Amniotic stem cell (primary cell): Measurements from ENCODE around the gene CERS6.

Experiments used
- DNase-seq: peaks from one replicate; lab custom pipeline; 2025; lab: John Stamatoyannopoulos, UW

The CERS6 gene

DNA sequence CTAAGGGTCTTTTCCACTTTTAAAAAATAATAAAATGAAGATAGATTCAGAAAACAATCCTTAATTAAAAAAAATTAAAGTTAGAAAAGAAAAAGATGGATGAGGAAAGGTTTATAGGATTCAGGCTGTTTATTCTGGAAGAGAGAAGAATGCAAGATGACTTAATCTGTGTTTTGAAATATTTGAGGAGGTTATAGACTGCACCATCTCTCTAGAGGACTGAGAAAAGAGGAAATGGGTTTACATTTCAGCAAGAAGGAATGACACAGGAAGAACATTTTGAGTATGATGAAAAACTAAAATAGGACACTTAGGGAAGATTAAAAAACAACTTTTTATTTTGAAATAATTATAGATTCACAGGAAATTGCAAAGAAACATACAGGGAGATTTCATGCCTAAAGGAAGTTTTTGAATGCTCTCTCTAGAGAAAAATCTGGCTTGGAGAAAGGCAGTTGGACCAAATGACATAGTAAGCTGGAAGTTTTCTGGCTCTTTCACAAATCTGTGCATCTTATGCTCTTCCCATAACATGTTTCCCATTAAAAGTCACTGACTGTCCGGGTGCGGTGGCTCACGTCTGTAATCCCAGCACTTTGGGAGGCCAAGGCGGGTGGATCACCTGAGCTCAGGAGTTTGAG is 75.0 kb downstream of the CERS6 start:
- DNase-seq: no peak

DNA sequence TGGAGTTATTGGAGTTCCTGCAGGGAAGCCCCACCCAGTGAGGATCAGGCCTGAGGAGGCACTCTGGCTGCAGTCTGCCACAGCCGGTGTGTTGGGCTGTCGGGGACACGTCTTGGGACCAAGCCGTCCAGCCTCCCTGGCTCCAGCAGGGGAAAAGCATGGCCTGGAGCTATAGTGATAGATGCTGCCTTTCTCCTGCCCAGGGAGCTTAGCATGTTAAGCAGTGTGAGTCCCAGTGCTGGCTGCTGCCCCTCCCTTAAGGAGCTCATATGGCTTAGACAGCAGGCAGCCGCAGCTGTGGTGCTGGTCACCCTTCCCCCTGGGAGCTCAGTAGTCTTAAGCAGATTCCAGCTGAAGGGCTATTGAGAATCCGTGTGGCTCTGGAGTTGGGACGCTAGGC is 78.9 kb downstream of the CERS6 start:
- DNase-seq: no peak

DNA sequence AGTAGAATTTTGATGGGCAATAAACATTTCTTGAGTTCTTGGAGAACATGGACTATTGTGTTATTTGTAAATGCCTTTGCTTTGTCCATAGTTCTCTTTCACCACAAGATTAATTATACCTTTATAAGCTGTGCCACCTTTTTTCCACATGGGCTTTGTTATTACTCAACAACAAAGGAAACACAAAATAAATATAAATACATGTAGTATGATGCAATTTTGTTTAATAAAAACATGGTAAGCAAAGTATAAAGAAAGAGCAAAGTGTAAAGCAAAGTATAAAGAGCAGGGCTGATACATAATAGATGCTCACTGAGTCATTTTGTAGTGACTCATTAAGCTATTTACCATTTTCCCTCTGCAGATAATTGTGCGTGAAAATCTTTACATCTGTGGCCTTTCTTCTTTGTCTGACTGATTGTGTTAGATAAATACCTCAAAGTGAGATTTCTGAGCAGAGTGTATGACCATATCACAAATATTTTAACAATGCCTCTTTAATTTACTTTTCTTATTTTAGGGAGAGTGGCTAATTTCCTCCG is 80.9 kb downstream of the CERS6 start:
- DNase-seq: no peak

DNA sequence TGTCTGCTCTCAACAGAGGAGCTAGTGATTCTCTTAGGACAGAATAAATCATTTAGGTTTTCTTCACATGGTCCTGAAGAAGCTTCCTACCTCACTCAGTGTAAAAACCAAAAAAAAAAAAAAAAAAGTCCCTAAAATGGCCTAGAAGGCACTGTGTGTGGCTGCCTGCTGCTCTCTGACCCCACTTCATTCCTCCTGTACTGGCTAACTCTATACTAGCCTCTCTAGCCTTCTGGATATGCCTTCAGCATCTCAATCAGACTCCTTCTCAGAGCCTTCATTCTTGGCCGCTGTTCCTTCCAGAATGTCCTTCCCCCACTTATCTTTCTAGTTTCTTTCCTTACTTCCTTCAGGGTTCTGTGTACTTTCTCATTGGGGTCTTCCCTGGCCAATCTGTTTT is 82.1 kb downstream of the CERS6 start:
- no peak for DNase-seq

DNA sequence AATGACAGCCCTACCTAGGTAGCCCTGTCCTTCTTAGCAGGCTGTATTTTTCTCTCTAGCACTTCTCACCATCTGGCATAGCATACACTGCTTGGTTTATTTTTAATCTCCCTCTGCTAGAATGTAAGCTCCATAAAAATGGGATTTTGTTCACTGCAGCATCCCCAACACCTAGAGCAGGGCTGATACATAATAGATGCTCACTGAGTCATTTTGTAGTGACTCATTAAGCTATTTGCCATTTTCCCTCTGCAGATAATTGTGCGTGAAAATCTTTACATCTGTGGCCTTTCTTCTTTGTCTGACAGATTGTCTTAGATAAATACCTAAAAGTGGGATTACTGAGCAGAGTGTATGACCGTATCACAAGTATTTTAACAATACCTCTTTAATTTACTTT is 82.5 kb downstream of the CERS6 start:
- DNase-seq: no peak

DNA sequence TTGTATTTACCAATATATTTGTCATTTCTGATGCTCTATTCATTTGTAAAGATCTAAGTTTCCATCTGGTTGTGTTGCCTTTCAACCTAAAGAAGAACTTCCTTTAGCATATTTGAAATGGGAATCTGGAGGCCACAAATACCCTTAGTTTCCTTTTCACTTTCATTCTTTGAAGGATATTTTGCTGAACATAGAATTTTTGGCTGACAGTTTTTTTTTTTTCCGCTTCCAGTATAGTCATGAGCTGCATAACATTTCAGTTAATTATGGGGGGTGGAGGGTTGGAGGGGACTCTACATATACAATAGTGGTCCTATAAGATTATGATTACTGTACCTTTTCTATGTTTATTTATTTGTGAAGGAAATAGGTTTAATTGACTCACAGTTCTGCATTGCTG is 83.9 kb downstream of the CERS6 start:
- DNase-seq: no peak

DNA sequence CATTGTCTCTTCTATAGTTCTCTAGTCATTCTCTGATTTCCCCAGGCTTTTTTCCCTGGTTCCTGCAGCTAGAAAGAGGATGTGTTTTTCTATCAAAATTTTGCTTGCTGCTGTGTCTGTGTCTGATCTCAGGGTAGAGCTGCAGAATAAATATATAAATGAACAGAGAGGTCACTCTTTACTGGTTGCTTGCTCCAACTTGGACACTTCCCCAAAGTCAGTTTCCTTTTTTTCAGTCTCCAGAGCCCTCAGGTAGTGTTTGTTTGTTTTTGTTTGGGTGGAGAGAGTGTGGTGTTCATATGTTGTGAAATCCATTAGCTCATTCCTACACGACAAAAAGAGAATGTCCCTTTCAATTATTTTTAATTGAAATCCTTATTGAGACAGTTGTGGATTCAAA is 85.8 kb downstream of the CERS6 start:
- no peak for DNase-seq

DNA sequence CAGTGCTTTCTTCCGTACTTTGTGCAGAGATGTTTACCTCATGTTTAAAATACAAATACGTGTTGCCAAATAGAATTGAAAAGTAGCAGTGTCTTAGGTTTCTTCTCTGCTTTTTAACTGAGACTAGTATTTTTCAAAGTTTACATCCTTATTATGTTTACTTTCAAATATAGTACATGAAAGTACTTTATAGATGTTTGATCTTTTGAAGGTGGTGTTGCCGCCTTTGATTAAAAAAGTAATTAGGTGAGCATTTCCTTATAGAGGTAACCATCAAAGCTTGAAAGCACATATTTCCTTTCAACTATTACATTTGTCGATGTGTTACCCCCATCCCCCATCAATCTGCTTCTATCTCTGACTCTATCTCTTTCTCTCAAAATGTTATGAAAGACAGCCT is 87.0 kb downstream of the CERS6 start:
- no peak for DNase-seq

DNA sequence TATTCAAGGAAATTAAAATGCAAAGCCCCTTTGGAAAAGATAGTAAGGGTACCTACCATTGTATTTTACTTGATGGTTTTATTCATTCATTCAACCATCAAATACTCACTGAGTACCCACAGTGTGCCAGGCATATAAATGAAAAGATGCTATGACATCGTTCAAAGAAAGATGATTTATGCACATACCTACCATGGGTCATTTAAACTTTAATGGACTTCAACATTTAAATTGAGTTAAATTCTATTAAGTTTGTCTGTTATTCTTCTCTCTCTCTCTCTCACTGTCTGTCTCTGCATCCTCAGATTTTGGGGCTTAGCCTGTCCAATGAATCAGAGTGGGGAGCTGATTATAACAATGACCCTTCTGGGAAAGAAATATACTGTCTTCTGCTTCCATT is 87.9 kb downstream of the CERS6 start:
- DNase-seq: no peak

DNA sequence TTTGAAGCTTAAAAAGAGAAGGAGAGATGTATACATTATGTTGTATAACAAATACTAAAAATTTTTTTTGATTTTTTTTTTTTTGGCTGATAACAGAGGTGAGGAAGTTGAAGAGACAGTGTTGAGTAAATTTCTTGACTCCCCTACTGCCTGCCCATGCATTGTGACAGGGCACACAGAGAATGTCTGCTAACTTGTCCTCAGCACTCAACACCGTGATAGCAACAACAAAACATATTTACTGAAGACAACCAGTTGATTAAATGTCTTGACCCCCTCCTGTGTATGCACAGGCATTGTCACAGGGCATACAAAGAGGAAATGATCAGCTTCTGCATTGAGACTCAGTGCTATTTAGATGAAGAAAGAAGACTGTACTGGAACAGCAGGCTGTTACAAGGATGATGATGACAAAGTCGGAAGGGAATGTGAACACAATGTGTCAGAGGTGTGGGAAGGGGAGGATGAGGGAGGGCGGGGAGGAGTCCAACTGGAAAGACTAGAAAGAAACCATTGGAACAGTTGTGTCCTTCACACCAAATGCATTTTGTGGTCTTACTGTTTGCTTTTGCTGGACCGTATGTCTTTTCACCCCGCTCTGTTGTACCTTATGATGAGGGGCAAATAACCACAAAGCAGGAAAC is 89.5 kb downstream of the CERS6 start:
- DNase-seq: peak; percentile 14

DNA sequence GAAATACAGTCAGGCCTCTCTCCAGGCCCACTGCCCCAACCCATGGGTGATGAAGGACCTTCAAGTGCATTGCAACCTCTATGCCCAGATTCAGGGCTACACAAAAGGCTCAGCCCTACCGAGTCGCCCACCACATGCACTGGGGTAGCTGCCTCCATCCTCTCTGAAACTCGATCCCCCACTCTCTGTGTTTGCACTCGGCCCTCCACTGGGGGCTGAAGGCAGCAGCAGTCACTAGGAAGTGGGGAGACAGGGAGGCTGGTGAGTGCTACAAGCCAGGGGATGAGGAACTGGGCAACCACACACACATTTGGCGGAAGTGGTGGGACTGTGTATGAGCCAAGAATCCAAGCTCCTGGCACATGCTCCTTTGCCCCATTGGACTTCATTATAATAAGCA is 94.6 kb downstream of the CERS6 start:
- DNase-seq: no peak

DNA sequence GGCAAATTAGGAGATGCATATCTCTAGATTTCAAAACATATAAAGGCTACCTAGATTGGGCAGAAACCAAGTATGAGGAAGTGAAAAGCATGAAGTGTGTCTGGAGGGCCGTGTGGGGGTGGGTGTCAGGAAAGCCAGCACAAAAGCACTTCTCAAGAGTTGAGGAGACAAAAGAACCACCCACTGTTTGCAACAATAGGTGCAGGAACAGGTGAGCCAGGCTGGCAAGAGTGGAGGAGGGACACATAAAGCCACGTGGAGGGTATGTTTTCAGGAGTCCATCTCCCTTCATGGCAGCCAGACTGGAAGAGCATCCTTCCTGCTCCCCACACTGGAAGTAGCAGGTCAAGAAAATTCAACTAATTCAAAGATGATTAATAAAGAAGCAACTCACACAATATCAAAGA is 96.4 kb downstream of the CERS6 start:
- DNase-seq: no peak

DNA sequence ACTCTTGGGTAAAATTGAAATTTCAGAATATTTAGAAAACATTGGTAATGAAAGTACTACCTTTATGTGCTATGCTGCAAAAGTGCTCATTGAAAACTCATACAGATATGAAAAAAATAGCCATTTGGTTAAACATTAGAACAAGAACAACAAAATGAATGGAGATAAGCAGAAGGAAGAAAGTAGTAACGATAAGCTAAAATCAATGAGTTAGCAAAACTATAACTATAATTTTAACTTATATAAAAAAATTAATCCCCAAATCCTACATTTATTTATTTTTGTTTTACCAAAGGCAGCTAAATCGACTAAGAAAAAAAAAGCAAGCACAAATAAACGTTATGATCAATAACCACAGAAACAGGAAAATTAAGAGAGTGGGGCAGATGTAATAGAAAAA is 99.2 kb downstream of the CERS6 start:
- DNase-seq: no peak

DNA sequence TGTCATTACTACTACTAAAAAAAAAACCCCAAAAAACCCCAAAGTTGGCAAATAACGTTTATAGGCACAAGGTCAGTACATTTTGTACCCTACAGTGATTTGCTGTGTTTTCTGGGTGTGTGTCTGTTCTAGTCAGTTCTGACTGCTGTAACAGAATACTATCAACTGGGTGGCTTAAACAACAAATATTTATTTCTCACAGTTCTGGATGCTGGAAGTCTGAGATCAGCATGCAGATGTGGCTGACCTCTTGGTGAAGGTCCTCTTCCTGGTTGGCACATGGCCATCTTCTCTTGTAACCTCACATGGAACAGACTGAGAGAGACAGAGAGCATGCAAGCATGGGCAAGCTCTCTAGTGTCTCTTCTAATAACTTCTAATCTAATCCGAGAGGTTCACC is 103.1 kb downstream of the CERS6 start:
- DNase-seq: no peak

DNA sequence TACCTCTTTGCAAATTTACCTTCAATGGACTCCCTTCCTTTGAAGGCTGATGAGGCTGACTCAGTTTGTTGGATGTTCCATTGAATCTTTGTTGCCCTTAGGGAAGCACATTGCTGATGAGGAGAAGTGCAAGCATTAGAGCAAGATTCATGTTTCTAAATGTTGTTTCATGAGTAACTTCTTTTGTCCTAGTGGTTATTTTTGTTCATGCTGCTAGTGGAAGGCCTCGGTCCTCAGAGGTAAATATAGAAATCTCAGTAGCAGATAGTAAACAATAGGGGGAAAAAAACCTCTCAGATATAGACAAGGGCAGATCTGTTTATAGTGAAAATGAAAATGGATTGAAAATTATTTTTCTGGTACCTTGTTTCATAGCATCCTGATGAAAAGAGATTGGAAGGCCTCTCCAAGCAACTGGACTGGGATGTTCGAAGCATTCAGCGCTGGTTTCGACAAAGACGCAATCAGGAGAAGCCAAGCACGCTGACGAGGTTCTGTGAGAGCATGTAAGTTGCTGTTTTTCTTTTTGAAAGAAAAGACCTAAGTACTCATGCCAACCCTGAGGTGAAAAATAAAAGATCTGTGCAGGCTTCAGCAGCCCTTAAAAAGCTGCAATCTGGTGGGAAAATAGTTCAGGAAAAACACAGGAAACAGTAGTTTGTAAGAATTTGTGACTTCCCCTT is 104.9 kb downstream of the CERS6 start:
- DNase-seq: no peak

DNA sequence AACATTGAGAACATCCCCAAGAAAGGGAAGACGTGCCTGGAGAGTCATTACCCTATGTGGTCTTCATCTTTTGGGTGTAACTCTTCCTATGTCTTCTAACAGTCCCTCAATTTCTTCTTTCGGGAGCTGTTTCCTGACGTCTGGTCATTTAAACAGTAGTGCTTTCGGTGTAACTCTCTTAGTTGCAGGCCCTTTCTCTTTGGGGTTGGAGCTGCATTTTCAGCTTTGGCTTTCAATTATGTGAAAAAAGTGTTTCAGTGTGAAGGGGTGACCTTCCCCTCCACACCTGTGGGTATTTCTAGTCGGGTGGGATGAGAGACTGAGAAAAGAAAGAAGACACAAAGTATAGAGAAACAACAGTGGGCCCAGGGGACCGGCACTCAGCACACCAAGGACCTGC is 105.9 kb downstream of the CERS6 start:
- no peak for DNase-seq

DNA sequence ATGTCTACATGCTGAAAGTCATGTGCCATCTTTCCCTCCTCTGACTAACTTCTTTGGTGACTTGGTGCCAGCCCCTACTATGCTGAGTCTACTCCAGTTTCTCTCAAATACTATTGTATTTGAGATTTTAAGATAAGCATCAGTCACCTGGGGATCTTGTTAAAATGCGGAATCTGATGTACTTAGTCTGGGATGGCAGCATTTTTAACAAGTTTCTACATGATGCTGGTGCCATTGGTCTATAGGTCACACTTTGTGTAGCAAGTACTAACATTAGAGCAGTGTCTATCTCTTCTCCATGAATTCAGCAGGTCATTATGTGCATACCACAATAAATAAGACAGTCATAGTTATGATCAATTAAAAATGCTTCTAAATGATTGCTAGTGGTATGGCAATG is 106.9 kb downstream of the CERS6 start:
- DNase-seq: no peak

DNA sequence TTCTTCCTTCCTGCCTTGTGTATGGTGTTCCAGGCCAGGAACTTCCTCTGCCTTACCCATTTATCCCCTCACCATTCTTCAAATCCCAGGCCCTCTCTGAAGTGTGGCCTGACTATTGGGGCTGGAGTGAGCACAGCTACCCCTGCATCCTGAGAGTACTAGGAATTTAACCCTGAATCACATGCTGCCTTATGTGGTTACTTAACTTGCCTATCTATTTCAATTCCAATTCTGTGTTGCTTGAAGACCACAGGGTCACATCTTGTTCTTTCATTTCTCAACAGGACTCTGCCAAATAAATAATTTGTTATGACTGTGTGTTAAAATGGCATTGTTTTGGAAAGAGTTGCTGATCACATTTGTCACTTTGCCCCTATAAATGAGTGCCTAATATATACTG is 108.6 kb downstream of the CERS6 start:
- no peak for DNase-seq

DNA sequence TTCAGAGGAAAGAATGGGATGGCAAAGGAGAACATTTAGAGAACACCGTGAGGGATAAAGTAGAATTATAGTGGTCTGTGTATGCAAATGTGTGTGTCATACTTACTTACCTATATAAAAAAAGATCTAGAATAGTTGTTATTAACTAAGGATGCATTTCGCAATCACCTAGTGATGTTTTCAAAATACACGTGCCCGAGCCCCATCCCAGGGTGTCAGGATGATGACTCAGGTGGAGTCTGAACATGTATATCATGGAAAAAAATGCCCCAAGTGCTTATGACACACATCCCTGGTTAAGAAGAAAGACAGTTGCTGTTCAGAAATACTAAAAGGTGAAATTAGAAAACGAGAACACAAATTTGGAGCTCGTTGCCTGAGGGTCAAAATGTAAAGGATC is 109.0 kb downstream of the CERS6 start:
- DNase-seq: no peak

DNA sequence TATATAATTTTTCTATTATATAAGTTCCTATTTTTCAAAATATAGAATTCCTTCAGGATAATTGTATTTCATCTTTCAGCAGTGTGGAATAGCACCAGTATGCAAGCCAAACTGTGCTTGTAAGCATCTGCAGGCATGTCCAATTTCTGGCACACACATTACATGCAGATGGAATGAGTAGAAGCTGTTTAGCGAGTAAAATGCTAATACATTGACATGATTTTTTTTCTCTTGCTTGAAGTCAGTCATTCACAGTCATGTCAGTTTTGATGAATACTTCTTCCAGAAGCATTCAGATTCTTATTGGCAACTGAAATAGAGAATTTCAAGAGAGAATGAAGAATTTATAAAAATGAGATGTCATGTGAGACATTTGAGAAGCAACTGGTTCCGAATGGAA is 109.4 kb downstream of the CERS6 start:
- no peak for DNase-seq

DNA sequence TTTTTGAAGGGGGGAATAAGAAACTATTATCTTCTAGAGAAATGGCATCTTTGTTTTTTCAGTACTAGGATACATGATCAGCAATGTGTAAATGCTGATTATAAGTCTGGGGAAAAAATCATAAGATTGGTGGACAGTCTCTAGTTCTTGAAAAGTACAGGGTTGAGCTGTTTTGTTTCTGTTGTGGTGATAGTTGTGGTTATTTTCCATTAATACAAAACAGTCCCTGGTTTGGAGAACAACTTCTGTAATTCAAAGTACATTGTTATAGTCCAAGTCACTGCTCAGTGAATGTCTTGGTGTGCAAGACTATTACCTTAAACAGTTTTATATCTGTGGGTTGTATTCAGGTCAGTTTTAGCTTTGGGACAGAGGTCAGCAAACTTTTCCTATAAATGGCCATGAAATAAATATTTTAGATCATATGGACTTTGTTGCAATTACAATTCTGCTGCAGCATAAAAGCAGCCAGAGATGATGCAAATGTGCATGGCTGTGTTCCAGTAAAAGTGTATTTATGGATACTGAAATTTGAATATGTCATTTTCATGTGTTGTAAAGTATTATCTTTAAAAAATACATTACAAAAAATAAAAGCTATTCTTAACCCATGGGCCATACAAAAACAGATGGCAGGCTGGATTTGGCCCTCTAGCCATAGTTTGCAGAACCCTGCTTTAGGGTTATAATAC is 111.0 kb downstream of the CERS6 start:
- DNase-seq: no peak

DNA sequence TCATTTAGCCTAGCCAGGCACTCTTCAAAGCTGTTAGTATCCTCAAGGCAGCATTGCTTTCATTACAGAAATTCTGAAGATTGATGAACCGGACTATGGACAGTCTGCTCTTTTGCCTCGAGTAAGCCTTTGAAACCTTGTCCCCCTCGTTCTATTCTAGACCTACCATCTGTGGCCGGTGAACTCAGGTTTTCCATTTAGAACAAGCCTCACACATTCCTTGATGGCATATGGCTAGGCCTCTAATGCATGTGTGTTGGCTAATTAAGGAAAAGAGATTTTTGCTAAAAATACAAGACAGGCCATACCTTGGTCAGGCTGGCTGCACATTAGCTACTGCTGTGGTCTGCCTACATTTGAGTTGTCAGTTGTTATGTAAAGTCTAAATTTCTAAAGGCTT is 111.8 kb downstream of the CERS6 start:
- no peak for DNase-seq
